SK-N-MC (cell line): Measurements from ENCODE around the gene GPR39.

ENCODE experiments used
- EZH2 ChIP-seq: fragments of 200-600 bp; sonication (generic); IDR thresholded peaks from one replicate; pipeline ENCODE4 v1.6.1; 2017; ENCODE audit warnings: antibody characterized with exemption
- POLR2AphosphoS5 ChIP-seq: IDR thresholded peaks from 2 replicates; pipeline ENCODE4 v1.6.1; 2012; ENCODE audit warnings: mild to moderate bottlenecking, low read depth, low read length, borderline replicate concordance

GRCh38 chr2:132470746-132471145, 54.1 kb downstream of the GPR39 start:
- TF ChIP-seq EZH2 (no peak), POLR2AphosphoS5 (no peak)
